ENCODE measurements around the gene DNAH1. TPM values are rescaled to one million over a fixed set of nuclear protein-coding genes. Genes with fewer than 3 reads are reported as not detected.
A peak's percentile ranks its signal among the peaks of the same experiment; 100 is the strongest.

Gene DNAH1
- total RNA-seq, 2 experiments from 2014 or later, result 25.2 to 25.7 TPM

DNA sequence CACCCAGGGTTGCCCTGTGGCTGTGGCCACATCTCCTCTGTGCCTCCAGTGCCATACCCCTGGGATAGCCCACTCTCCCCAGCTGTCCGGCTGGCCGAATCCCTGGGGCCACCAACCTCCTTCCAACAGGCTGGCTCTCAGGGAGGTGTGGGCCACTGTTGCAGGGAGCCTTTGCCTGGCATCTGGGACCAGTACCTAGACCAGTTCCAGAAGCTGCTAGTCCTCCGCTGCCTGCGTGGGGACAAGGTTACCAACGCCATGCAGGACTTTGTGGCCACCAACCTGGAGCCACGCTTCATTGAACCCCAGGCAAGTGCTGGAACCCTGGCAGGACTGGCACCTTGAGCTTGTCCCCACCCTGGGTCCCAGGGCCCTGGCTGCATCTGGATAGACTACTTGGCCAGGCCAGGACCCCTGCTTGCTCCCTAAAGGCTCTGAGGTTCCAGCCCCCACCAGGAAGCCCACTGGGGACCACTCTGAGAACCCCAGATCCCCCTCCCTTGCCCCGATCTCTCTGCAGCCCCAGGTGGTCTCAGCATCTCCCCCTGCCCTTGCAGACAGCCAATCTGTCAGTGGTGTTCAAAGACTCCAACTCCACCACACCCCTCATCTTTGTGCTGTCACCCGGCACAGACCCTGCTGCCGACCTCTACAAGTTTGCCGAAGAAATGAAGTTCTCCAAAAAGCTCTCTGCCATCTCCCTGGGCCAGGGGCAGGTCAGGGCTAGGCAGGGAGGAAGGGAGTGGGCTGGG, 78.8 kb downstream of the DNAH1 start:
- H3K4me3 Mint-ChIP-seq, result no peak overlapping the region
- H3K36me3 Mint-ChIP-seq (ENCODE audit: low read depth), result peaks cover 13% of the 10 kb centered on the region
- H3K4me1 Mint-ChIP-seq, result no peaks in the 10 kb centered on the region
- H3K9me3 Mint-ChIP-seq, result no peaks in the 10 kb centered on the region
- ChIA-PET POLR2A (no interaction called here), CTCF (interaction anchor here (1.1 kb wide), 1 partner anchor 11 kb away, joined by 5 read pairs; no protein-coding TSS in a partner anchor)
- no peak overlapping the region for H3K27ac Mint-ChIP-seq
- no peak for DNase-seq
- no peaks in the 10 kb centered on the region for H3K27me3 Mint-ChIP-seq

DNA sequence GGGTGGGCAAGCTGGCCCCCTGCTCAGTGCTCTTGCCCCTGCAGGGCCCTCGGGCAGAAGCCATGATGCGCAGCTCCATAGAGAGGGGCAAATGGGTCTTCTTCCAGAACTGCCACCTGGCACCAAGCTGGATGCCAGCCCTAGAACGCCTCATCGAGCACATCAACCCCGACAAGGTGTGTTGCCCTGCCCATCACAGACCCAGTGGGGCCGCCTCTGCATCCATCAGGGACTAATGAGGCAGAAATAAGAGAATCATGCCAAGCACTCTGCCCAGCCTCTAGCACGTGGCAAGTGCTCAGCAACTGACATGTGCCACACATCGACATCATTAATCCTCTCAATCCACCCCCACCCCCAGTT, 79.4 kb downstream of the DNAH1 start:
- Mint-ChIP-seq H3K27ac (no peak overlapping the region), H3K4me1 (no peaks in the 10 kb centered on the region), H3K36me3 (ENCODE audit: low read depth) (peaks cover 13% of the 10 kb centered on the region), H3K4me3 (no peak overlapping the region), H3K27me3 (no peaks in the 10 kb centered on the region), H3K9me3 (no peaks in the 10 kb centered on the region)
- ChIA-PET POLR2A (no interaction called here), CTCF (interaction anchor here (1.1 kb wide), 1 partner anchor 11 kb away, joined by 5 read pairs; no protein-coding TSS in a partner anchor)
- DNase-seq, result no peak

- no peak for DNase-seq
- Mint-ChIP-seq H3K4me1 (no peaks in the 10 kb centered on the region), H3K27me3 (no peaks in the 10 kb centered on the region), H3K36me3 (ENCODE audit: low read depth) (peaks cover 13% of the 10 kb centered on the region), H3K9me3 (no peaks in the 10 kb centered on the region), H3K27ac (no peak overlapping the region), H3K4me3 (no peak overlapping the region)
- ChIA-PET CTCF (interaction anchor here (1.1 to 1.4 kb wide), 2 partner anchors 10 to 12 kb away, joined by 3 to 5 read pairs; no protein-coding TSS in a partner anchor), POLR2A (no interaction called here)
Observed at GRCh38 chr3:52396011-52396906, 80.1 kb downstream of the DNAH1 start.

DNA sequence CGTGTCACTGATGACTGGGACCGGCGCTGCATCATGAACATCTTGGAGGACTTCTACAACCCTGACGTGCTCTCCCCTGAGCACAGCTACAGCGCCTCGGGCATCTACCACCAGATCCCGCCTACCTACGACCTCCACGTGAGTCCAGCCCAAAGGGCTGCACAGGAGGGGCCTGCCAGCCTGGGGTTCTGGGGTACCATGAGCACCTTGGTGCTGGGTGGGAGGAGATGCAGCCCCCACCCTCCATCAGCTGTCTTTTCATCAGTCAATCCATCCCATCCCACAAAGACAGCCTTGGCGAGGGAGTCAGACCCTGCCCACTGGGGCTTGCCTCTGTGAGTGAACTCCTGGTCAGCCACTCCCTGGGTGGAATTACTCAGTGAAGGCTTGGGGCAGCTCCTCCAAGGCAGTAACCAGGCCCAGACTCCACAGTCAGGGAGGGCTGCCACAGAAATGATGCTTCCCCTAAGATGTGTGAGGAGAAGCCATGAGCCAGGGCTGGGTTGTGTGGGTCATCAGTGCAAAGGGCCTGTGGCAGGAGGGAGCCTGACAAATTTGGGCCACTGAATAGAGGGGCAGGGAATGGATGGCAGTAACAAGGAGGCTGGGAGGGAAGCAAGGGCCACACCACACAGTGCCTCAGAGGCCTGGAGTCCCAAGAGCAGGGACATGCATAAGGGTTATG, 80.9 kb downstream of the DNAH1 start:
- CTCF ChIA-PET, result interaction anchor here (1.4 kb wide), 1 partner anchor 11 kb away, joined by 3 read pairs; no protein-coding TSS in a partner anchor

GRCh38 chr3:52397676-52398399, 81.7 kb downstream of the DNAH1 start:
- CTCF ChIA-PET, result interaction anchor here (0.6 to 1.4 kb wide), 5 partner anchors 10 to 127 kb away, joined by 3 to 9 read pairs (median 5); no protein-coding TSS in a partner anchor
- POLR2A ChIA-PET, result no interaction called here
- Mint-ChIP-seq H3K36me3 (ENCODE audit: low read depth) (peaks cover 15% of the 10 kb centered on the region), H3K4me3 (no peak overlapping the region), H3K9me3 (no peaks in the 10 kb centered on the region), H3K27me3 (no peaks in the 10 kb centered on the region), H3K27ac (no peak overlapping the region), H3K4me1 (no peaks in the 10 kb centered on the region)
- DNase-seq, result no peak

More for the DNA sequence above, 80.9 kb downstream of the DNAH1 start:
- Mint-ChIP-seq H3K27me3 (no peaks in the 10 kb centered on the region), H3K27ac (no peak overlapping the region), H3K4me3 (no peak overlapping the region), H3K9me3 (no peaks in the 10 kb centered on the region), H3K36me3 (ENCODE audit: low read depth) (peaks cover 11% of the 10 kb centered on the region), H3K4me1 (no peaks in the 10 kb centered on the region)
- DNase-seq, result no peak
- POLR2A ChIA-PET, result no interaction called here

- no peaks in the 10 kb centered on the region for H3K4me1 Mint-ChIP-seq
- no peak for DNase-seq
- H3K4me3 Mint-ChIP-seq, result no peak overlapping the region
- ChIA-PET CTCF (interaction anchor here (0.5 to 2.1 kb wide), 7 partner anchors 11 to 128 kb away, joined by 3 to 9 read pairs (median 4); partner anchors contain the start of gene GLYCTK), POLR2A (no interaction called here)
- peaks cover 15% of the 10 kb centered on the region for H3K36me3 Mint-ChIP-seq (ENCODE audit: low read depth)
- H3K27me3 Mint-ChIP-seq, result no peaks in the 10 kb centered on the region
- no peak overlapping the region for H3K27ac Mint-ChIP-seq
- H3K9me3 Mint-ChIP-seq, result no peaks in the 10 kb centered on the region
Observed at GRCh38 chr3:52398670-52399081, 82.6 kb downstream of the DNAH1 start.

- ChIA-PET POLR2A (no interaction called here), CTCF (interaction anchor here (0.5 to 2.1 kb wide), 6 partner anchors 12 to 111 kb away, joined by 3 to 9 read pairs (median 4); partner anchors contain the start of gene GLYCTK)
- H3K27ac Mint-ChIP-seq, result no peak overlapping the region
- no peak for DNase-seq
- no peak overlapping the region for H3K4me3 Mint-ChIP-seq
- peaks cover 18% of the 10 kb centered on the region for H3K36me3 Mint-ChIP-seq (ENCODE audit: low read depth)
- no peaks in the 10 kb centered on the region for H3K9me3 Mint-ChIP-seq
- H3K27me3 Mint-ChIP-seq, result no peaks in the 10 kb centered on the region
- H3K4me1 Mint-ChIP-seq, result no peaks in the 10 kb centered on the region
Observed at GRCh38 chr3:52399131-52399530, 83.0 kb downstream of the DNAH1 start.

DNA sequence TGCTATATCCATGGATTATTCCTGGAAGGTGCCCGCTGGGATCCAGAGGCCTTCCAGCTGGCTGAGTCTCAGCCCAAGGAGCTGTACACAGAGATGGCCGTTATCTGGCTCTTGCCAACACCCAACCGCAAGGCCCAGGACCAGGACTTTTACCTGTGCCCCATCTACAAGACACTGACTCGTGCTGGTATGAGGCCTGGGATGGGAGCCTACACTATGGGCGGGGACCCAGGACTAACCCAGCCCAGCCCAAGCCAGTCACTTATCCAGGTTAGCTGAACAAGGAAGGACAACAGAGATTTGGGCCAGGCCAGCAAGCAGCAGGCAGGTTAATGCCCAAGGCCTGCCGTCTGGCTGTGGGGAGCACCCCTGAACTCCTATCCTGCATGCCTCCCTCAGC, 83.5 kb downstream of the DNAH1 start:
- Mint-ChIP-seq H3K36me3 (ENCODE audit: low read depth) (peaks cover 19% of the 10 kb centered on the region), H3K27me3 (no peaks in the 10 kb centered on the region), H3K27ac (no peak overlapping the region), H3K4me1 (no peaks in the 10 kb centered on the region), H3K9me3 (no peaks in the 10 kb centered on the region), H3K4me3 (no peak overlapping the region)
- ChIA-PET POLR2A (no interaction called here), CTCF (interaction anchor here (1.4 to 2.1 kb wide), 2 partner anchors 13 to 60 kb away, joined by 4 to 9 read pairs; no protein-coding TSS in a partner anchor)
- no peak for DNase-seq

DNA sequence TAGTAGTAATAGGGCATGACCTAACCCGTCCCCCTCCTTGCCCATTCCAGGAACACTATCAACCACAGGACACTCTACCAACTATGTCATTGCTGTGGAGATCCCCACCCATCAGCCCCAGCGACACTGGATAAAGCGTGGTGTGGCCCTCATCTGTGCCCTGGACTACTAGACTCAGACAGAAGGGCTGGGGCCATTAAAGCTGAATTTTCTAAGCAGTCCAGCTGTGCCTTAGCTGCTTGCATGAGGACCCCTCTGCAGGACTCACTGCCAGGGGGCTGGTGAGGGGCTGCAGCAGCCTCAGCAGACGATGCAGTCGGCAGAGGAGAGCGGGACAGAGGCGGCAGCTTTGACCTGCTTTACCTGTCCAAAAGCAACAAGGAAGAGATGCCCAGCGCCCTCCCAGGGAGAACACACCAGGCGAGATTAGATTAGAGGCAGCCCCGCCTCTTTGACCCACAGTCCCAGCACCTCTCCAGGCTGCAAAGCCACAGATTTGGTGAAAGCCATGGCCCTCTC, 84.2 kb downstream of the DNAH1 start:
- Mint-ChIP-seq H3K27me3 (no peaks in the 10 kb centered on the region), H3K4me3 (no peak overlapping the region), H3K4me1 (no peaks in the 10 kb centered on the region), H3K9me3 (no peaks in the 10 kb centered on the region), H3K36me3 (ENCODE audit: low read depth) (peaks cover 22% of the 10 kb centered on the region), H3K27ac (no peak overlapping the region)
- ChIA-PET CTCF (interaction anchor here (2.1 kb wide), 1 partner anchor 12 kb away, joined by 4 read pairs; no protein-coding TSS in a partner anchor), POLR2A (no interaction called here)
- no peak for DNase-seq

DNA sequence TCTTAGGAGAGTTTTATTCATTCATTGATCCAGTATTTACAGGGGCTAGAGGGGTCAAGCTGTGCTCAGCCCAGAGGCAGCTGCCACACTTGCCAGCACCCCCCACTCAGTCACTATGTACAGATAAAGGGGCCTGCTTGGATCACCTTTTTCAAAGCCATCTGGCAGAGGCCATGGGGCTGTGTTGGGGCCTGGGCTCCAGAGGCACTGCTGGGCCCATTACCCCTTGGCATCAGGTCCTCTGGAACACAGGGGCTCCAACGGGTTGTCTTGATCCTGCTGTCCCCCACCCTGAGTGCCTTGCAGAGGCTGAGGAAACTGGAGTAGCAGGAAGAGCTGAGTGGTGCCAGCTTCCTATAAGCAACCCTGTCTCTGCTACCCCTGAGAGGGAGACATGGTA, 84.9 kb downstream of the DNAH1 start:
- no peak overlapping the region for H3K4me3 Mint-ChIP-seq
- no peaks in the 10 kb centered on the region for H3K27me3 Mint-ChIP-seq
- no peaks in the 10 kb centered on the region for H3K4me1 Mint-ChIP-seq
- ChIA-PET POLR2A (no interaction called here), CTCF (interaction anchor here (2.7 kb wide), 1 partner anchor 11 kb away, joined by 11 read pairs; no protein-coding TSS in a partner anchor)
- no peak for DNase-seq
- H3K36me3 Mint-ChIP-seq (ENCODE audit: low read depth), result peaks cover 27% of the 10 kb centered on the region
- H3K9me3 Mint-ChIP-seq, result no peaks in the 10 kb centered on the region
- H3K27ac Mint-ChIP-seq, result no peak overlapping the region

DNA sequence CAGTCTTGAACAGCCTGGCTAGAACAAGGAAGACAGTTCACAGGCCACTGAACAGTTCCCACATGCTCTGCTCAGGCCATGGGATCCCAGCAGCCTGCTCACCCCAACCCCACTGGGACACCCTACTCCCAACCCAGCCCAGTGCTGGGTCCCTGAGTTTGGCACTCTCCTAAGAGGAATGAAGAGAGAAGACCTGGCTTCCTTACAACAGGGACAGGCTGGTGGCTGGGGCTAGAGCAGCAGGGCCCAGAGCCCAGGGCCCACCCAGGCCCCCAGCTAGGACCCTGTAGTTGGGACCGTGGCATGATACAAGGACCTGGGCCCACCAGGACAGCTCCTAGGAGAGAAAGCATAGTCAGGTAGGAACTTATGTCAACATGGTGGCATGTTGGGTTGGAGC, 85.4 kb downstream of the DNAH1 start:
- H3K36me3 Mint-ChIP-seq (ENCODE audit: low read depth), result peaks cover 28% of the 10 kb centered on the region
- no peak for DNase-seq
- H3K4me3 Mint-ChIP-seq, result no peak overlapping the region
- H3K27ac Mint-ChIP-seq, result no peak overlapping the region
- no peaks in the 10 kb centered on the region for H3K4me1 Mint-ChIP-seq
- CTCF ChIA-PET, result interaction anchor here (2.7 kb wide), 1 partner anchor 11 kb away, joined by 11 read pairs; no protein-coding TSS in a partner anchor
- POLR2A ChIA-PET, result no interaction called here
- H3K27me3 Mint-ChIP-seq, result no peaks in the 10 kb centered on the region
- no peaks in the 10 kb centered on the region for H3K9me3 Mint-ChIP-seq

DNA sequence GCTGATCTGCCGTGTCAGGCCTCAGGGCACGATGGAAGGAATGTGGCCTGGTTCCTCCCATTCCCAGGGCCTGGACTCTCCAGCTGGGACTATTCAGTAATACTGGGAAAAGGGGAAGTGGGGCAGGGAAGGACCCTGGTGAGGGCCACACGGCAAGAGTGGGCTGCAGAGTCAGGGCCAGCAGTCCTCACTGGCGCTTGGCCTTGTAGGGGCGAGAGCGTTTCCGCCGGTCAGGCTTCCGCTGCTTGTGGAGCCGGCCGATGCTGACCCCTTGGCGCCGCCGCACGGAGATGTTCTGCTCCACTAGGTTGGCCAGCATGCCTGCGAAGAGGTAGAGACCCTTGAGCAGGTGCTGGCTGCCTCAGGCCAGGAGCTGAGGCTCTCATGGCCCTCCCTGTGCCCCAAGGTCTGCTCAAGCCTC, 86.0 kb downstream of the DNAH1 start:
- ChIA-PET CTCF (interaction anchor here (2.7 kb wide), 1 partner anchor 10 kb away, joined by 11 read pairs; no protein-coding TSS in a partner anchor), POLR2A (no interaction called here)
- no peaks in the 10 kb centered on the region for H3K9me3 Mint-ChIP-seq
- no peak overlapping the region for H3K4me3 Mint-ChIP-seq
- no peak for DNase-seq
- H3K4me1 Mint-ChIP-seq, result no peaks in the 10 kb centered on the region
- peaks cover 31% of the 10 kb centered on the region for H3K36me3 Mint-ChIP-seq (ENCODE audit: low read depth)
- H3K27me3 Mint-ChIP-seq, result no peaks in the 10 kb centered on the region
- H3K27ac Mint-ChIP-seq, result peak overlapping the region; percentile 36
